ENCODE results near the gene SORCS3.

The SORCS3 gene

DNA sequence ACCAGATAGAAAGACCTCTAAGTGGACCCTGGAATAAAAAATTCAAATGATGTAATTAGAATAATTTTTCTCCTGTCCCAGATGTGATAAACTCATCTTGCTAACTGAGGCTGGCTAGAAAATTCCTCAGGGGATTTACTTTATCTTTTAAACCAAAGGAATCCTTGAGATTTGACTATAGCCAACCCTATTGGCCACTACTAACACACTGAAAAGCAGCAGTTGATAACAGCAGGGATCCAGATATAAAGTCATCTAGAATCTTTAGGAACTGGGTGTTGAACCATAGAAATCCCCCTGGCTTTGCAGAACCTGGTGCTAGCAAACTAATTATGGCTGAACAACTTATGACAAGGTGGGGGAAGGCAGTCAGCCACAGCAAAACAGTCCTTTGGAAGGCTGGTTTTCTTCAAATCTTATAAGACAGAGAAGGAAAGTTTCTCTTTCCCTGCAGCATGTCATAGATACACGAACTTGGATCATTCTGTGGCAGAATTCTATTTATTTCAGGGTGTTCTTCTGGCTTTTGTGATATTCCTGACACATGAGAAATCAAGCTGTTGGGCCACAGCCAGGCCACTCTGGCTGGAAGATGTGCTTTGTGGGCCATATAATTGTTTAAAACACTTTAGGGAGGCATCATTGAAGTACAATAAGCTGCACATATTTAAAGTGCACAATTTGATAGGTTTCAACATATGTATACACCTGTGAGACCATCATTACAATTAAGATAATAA is 643.6 kb downstream of the SORCS3 start:
- no peak for DNase-seq

DNA sequence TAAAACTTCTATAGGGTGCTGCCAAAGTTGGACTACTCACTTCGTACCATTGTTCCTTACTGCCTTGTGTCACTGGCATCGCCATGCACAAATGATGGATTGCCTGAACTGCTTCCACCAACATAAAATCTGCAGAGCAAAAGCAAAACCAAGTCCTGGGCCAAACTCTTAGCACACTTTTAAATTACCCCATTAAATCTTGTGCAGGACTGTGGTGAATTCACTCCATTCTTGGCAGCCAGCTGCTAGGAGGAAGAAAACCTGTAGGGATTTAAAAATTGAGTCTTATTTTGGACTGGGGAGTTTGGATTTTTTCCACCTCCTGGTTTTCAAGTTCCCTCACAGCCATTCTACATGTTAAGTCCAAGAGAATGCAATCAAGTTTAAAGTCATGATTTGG is 646.9 kb downstream of the SORCS3 start:
- DNase-seq, result no peak

DNA sequence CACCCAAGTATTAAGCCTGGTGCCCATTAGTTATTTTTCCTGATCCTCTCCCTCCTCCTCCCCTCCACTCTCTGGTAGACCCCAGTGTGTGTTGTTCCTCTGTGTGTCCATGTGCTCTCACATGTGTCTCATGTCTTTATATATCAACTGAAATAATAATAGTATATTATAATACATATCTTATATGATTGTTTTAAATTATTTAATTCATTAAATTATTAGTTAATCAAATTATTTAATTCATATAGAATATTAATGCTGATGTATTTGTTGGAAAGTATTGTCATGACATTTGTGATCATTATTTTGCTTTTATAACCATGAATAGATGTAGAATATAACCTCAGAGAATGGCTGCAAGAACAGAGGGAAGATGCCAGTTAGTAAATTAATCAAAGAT is 647.5 kb downstream of the SORCS3 start:
- DNase-seq, result no peak

DNA sequence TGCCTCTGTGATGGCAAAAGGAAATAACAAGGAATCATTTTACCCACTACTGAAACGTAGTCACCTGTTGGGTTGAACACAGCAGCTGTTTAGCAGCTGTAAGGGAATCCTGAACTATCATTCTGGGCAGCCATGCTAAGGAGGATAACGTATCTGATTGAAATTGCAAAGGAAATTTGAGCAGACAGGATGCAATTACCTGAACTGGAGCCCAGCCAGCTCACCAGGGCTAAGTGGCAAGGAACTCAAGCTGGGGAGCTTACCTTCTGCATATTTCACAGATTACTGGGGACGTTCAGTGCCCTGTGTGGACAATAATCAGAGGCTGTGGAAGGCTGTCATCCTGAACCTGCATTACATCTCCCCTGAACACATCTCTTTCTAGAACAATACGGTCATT is 650.5 kb downstream of the SORCS3 start:
- no peak for DNase-seq

DNA sequence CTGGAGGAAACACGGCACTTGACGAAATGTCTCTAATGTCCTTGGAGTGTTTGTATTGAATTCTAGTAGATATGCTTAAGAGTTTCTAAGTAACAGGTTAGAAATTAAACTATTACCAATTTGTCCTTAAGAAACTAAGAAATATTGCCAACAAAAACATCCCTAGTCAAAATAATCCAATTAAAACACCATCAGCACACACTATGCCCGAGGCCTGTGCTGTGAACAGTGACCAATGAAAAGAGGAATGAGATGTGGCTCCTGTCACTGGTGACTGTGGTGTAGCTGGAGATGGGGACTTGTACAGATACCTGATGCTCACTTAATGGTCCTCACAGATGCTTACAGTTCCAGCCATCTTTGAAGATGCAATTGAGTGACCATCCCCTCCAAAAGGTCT is 651.1 kb downstream of the SORCS3 start:
- no peak for DNase-seq

All from COR-L47 (cell line).